IPS DF 6.9 (cell line): ENCODE results near the gene ZNF75A.
"Not testable (repeated sequence)": the region's sequence is repeated elsewhere in the genome, so short reads cannot be mapped to it uniquely, and the experiment has no call there.

Experiments
- DNase-seq: peaks from one replicate; pipeline ENCODE4 v3.0.0-alpha.2; 2013; ENCODE audit warnings: low read depth, low spot score
- H3K27ac ChIP-seq: one replicate; pipeline ENCODE4 v1.5.1; 2013; ENCODE audit warnings: low read length, control low read depth
- H3K27me3 ChIP-seq: 2 replicates; pipeline ENCODE4 v1.6.1; 2013; ENCODE audit warnings: mild to moderate bottlenecking, low read length; ENCODE audit not compliant: control insufficient read depth, insufficient read depth
- H3K36me3 ChIP-seq: 2 replicates; pipeline ENCODE4 v1.6.1; 2013; ENCODE audit warnings: low read length; ENCODE audit not compliant: control insufficient read depth, insufficient read depth
- H3K4me1 ChIP-seq: 2 replicates; pipeline ENCODE4 v1.6.1; 2013; ENCODE audit warnings: low read length; ENCODE audit not compliant: control insufficient read depth, insufficient read depth
- H3K4me3 ChIP-seq: 2 replicates; pipeline ENCODE4 v1.5.1; 2013; ENCODE audit warnings: mild to moderate bottlenecking, low read length
- H3K9me3 ChIP-seq: 2 replicates; pipeline ENCODE4 v1.6.1; 2013; ENCODE audit warnings: low read length, inconsistent platforms; ENCODE audit not compliant: control insufficient read depth, insufficient read depth
- WGBS: extraction: QIAGEN DNeasy Blood & Tissue Kit; methylation state at CpG from one replicate; pipeline ENCODE4 v1.1.7; 2013; ENCODE audit warnings: mixed read lengths, missing lambda C conversion rate; ENCODE audit not compliant: insufficient read length, insufficient coverage; 5-methylcytosine and 5-hydroxymethylcytosine counted together

Gene ZNF75A

GRCh38 chr16:3305109-3306068 lies at the start of gene ZNF75A, which contains the start of gene TIGD7:
Gene ZNF75A (plus strand): TSS chr16:3305497. CDS start chr16:3308429, 2,932 bp downstream.
Gene TIGD7 (minus strand): TSS chr16:3305430. CDS start chr16:3300614, 4,816 bp downstream.
- whole genome bisulfite sequencing, result no CpG with 5 or more reads among the region's 103 CpGs
- no peaks in the 10 kb centered on the region for H3K4me1 ChIP-seq

GRCh38 chr16:3256146-3256865 lies 49.0 kb upstream of the ZNF75A start, which contains the start of gene MEFV:
Gene MEFV (minus strand): TSS chr16:3256633. CDS start chr16:3256587, 46 bp downstream.
- Histone ChIP-seq H3K36me3 (no peaks in the 10 kb centered on the region), H3K27ac (no peak within 1 kb of the TSS), H3K4me3 (no peak within 1 kb of the TSS), H3K4me1 (no peaks in the 10 kb centered on the region), H3K9me3 (no peaks in the 10 kb centered on the region), H3K27me3 (no peaks in the 10 kb centered on the region)
- no CpG with 5 or more reads among the region's 14 CpGs for WGBS
- DNase-seq, result no peak

More at GRCh38 chr16:3305109-3306068, at the start of gene ZNF75A, which contains the start of gene TIGD7:
- peak; percentile 70 for DNase-seq
- Histone ChIP-seq H3K36me3 (peaks cover 11% of the 10 kb centered on the region; the same call in 1 of the 2 replicates), H3K27me3 (no peaks in the 10 kb centered on the region), H3K9me3 (peaks cover 5% of the 10 kb centered on the region; the same call in 1 of the 2 replicates), H3K4me3 (peak within 1 kb of the TSS; percentile 57), H3K27ac (no peak within 1 kb of the TSS)

GRCh38 chr16:3256866-3257465 lies 48.3 kb upstream of the ZNF75A start:
- no CpG with 5 or more reads among the region's 9 CpGs for WGBS
- Histone ChIP-seq H3K4me1 (no peaks in the 10 kb centered on the region), H3K4me3 (no peak overlapping the region), H3K27me3 (no peaks in the 10 kb centered on the region), H3K9me3 (no peaks in the 10 kb centered on the region), H3K27ac (no peak overlapping the region), H3K36me3 (no peaks in the 10 kb centered on the region)
- no peak for DNase-seq

- H3K36me3 ChIP-seq, result no peaks in the 10 kb centered on the region
- H3K9me3 ChIP-seq, result no peaks in the 10 kb centered on the region
- no CpG with 5 or more reads among the region's 8 CpGs for WGBS
- no peak overlapping the region for H3K27ac ChIP-seq
- H3K4me3 ChIP-seq, result no peak overlapping the region
- H3K4me1 ChIP-seq, result no peaks in the 10 kb centered on the region
- no peaks in the 10 kb centered on the region for H3K27me3 ChIP-seq
- no peak for DNase-seq
Observed at GRCh38 chr16:3259836-3260235, 45.5 kb upstream of the ZNF75A start.

- Histone ChIP-seq H3K9me3 (no peaks in the 10 kb centered on the region), H3K27me3 (no peaks in the 10 kb centered on the region), H3K4me1 (no peaks in the 10 kb centered on the region), H3K4me3 (no peak overlapping the region), H3K27ac (no peak overlapping the region), H3K36me3 (no peaks in the 10 kb centered on the region)
- no peak for DNase-seq
- WGBS, result no CpG with 5 or more reads among the region's 4 CpGs
Observed at GRCh38 chr16:3262517-3262916, 42.8 kb upstream of the ZNF75A start.

- H3K4me1 ChIP-seq, result no peaks in the 10 kb centered on the region
- no CpG with 5 or more reads among the region's 77 CpGs for WGBS
- DNase-seq, result peak; percentile 87
- H3K27me3 ChIP-seq, result no peaks in the 10 kb centered on the region
- no peaks in the 10 kb centered on the region for H3K36me3 ChIP-seq
- H3K9me3 ChIP-seq, result no peaks in the 10 kb centered on the region; the same call in 1 of the 2 replicates
- peak overlapping the region; percentile 55 for H3K4me3 ChIP-seq
- no peak overlapping the region for H3K27ac ChIP-seq
Observed at GRCh38 chr16:3264137-3265036, 40.9 kb upstream of the ZNF75A start.

- Histone ChIP-seq H3K4me1 (no peaks in the 10 kb centered on the region), H3K27ac (no peak overlapping the region), H3K4me3 (no peak overlapping the region), H3K9me3 (no peaks in the 10 kb centered on the region; the same call in 1 of the 2 replicates), H3K27me3 (no peaks in the 10 kb centered on the region), H3K36me3 (no peaks in the 10 kb centered on the region)
- no peak for DNase-seq
- WGBS, result no CpG with 5 or more reads among the region's 5 CpGs
Observed at GRCh38 chr16:3266873-3267537, 38.3 kb upstream of the ZNF75A start.

- no peaks in the 10 kb centered on the region for H3K27me3 ChIP-seq
- no CpG with 5 or more reads among the region's 1 CpG for WGBS
- H3K27ac ChIP-seq, result no peak overlapping the region
- no peaks in the 10 kb centered on the region for H3K4me1 ChIP-seq
- no peak for DNase-seq
- H3K9me3 ChIP-seq, result no peaks in the 10 kb centered on the region; the same call in 1 of the 2 replicates
- no peaks in the 10 kb centered on the region for H3K36me3 ChIP-seq
- H3K4me3 ChIP-seq, result no peak overlapping the region
Observed at GRCh38 chr16:3268294-3268693, 37.0 kb upstream of the ZNF75A start.

GRCh38 chr16:3270718-3271117 lies 34.6 kb upstream of the ZNF75A start:
- H3K9me3 ChIP-seq, H3K27me3 ChIP-seq, H3K27ac ChIP-seq, H3K4me3 ChIP-seq, H3K4me1 ChIP-seq, H3K36me3 ChIP-seq, DNase-seq: not testable (repeated sequence)
- no CpG with 5 or more reads among the region's 5 CpGs for WGBS
